HG03139 (cell line): ENCODE data around the gene FOXL1.
"Not testable (repeated sequence)": the region's sequence is repeated elsewhere in the genome, so short reads cannot be mapped to it uniquely, and the experiment has no call there.

Experiments
- ATAC-seq: cut with Tn5 transposase; IDR thresholded peaks from one replicate; pipeline ENCODE4 v1.9.1; 2021; ENCODE audit not compliant: unreplicated experiment

Gene FOXL1

GRCh38 chr16:86579268-86580062 is 1.1 kb downstream of the FOXL1 start:
- no peak for ATAC-seq

- no peak for ATAC-seq
Observed at GRCh38 chr16:86580063-86580790, 1.9 kb downstream of the FOXL1 start.

GRCh38 chr16:86580791-86581170 is 2.4 kb downstream of the FOXL1 start:
- no peak for ATAC-seq

GRCh38 chr16:86581458-86581857 is 3.1 kb downstream of the FOXL1 start:
- ATAC-seq: no peak

GRCh38 chr16:86584071-86584685 is 5.8 kb downstream of the FOXL1 start:
- no peak for ATAC-seq

GRCh38 chr16:86584726-86585721 is 6.7 kb downstream of the FOXL1 start:
- no peak for ATAC-seq

- no peak for ATAC-seq
Observed at GRCh38 chr16:86585821-86586611, 7.7 kb downstream of the FOXL1 start.

- ATAC-seq: no peak
Observed at GRCh38 chr16:86587487-86587886, 9.1 kb downstream of the FOXL1 start.

GRCh38 chr16:86587955-86588354 is 9.6 kb downstream of the FOXL1 start:
- ATAC-seq: not testable (repeated sequence)

- ATAC-seq: no peak
Observed at GRCh38 chr16:86590501-86591144, 12.3 kb downstream of the FOXL1 start.

GRCh38 chr16:86591270-86591669 is 12.9 kb downstream of the FOXL1 start:
- ATAC-seq: no peak

- ATAC-seq: no peak
Observed at GRCh38 chr16:86593913-86594620, 15.7 kb downstream of the FOXL1 start.

GRCh38 chr16:86594721-86595120 is 16.4 kb downstream of the FOXL1 start:
- no peak for ATAC-seq

- ATAC-seq: no peak
Observed at GRCh38 chr16:86595983-86596605, 17.7 kb downstream of the FOXL1 start.

- ATAC-seq: no peak
Observed at GRCh38 chr16:86597126-86597879, 19.0 kb downstream of the FOXL1 start.

GRCh38 chr16:86597880-86598606 is 19.7 kb downstream of the FOXL1 start:
- ATAC-seq: no peak
